RWPE2 (cell line): ENCODE measurements around the gene ZNF804A.
"Not testable (repeated sequence)": the region's sequence is repeated elsewhere in the genome, so short reads cannot be mapped to it uniquely, and the experiment has no call there.

Experiments used
- ATAC-seq: fragments of 200-7000 bp; cut with Tn5 transposase; 3 replicates; pipeline ENCODE4 v1.9.1; 2021; ENCODE audit warnings: low read depth
- DNase-seq: peaks from one replicate; pipeline ENCODE4 v3.0.0-alpha.2; 2020; ENCODE audit warnings: low spot score
- H3K27ac ChIP-seq: fragments of 450-650 bp; 2 replicates; pipeline ENCODE4 v1.5.1; 2017; ENCODE audit warnings: mild to moderate bottlenecking; ENCODE audit not compliant: poor library complexity, severe bottlenecking
- H3K27me3 ChIP-seq: fragments of 250-450 bp; sonication (Bioruptor Pico); 2 replicates; pipeline ENCODE4 v1.5.1; 2021; ENCODE audit warnings: mild to moderate bottlenecking, moderate library complexity; ENCODE audit not compliant: insufficient read depth, poor library complexity, severe bottlenecking
- H3K36me3 ChIP-seq: fragments of 250-450 bp; sonication (Bioruptor Pico); 2 replicates; pipeline ENCODE4 v1.5.1; 2020; ENCODE audit warnings: low read depth, mild to moderate bottlenecking, moderate library complexity
- H3K4me1 ChIP-seq: fragments of 250-450 bp; sonication (Bioruptor Pico); 2 replicates; pipeline ENCODE4 v1.5.1; 2021; ENCODE audit warnings: mild to moderate bottlenecking, moderate library complexity; ENCODE audit not compliant: insufficient read depth, poor library complexity, severe bottlenecking
- H3K4me3 ChIP-seq: fragments of 250-450 bp; sonication (Bioruptor Pico); 2 replicates; pipeline ENCODE4 v1.5.1; 2021; ENCODE audit warnings: mild to moderate bottlenecking, moderate library complexity; ENCODE audit not compliant: severe bottlenecking
- H3K9me3 ChIP-seq: fragments of 250-450 bp; sonication (Bioruptor Pico); 2 replicates; pipeline ENCODE4 v1.5.1; 2021; ENCODE audit warnings: mild to moderate bottlenecking, moderate library complexity; ENCODE audit not compliant: severe bottlenecking
- TF ChIP-seq, protein P1 (sequence below): fragments of 450-650 bp; IDR thresholded peaks from one replicate; pipeline ENCODE4 v1.5.1; 2017; ENCODE audit warnings: mild to moderate bottlenecking, moderate library complexity; ENCODE audit not compliant: poor library complexity, severe bottlenecking

The ZNF804A gene

DNA sequence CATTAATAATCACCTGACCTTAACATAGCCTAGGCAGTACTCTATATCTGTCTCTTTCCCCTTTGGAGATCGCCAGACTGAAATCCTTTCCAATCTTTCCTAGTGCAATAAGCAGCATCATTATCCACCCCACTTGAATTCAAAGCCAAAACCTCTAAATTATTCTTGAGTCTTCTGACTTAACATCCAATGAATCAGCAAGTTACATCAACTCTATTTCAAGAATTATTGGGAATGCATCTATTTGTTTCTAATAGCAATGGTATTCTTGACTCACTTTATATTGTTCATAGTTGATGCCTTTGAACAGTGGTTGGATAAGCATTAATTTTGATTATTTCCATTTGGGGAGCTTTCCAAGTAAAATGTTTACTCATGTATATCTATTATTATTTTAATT, 144.8 kb downstream of the ZNF804A start:
- Histone ChIP-seq H3K27ac (no peak overlapping the region), H3K36me3 (no peaks in the 10 kb centered on the region), H3K4me1 (no peaks in the 10 kb centered on the region), H3K27me3 (no peaks in the 10 kb centered on the region), H3K9me3 (no peaks in the 10 kb centered on the region), H3K4me3 (no peak overlapping the region)
- DNase-seq (no peak), ATAC-seq (no peak)
- TF ChIP-seq, protein P1, sequence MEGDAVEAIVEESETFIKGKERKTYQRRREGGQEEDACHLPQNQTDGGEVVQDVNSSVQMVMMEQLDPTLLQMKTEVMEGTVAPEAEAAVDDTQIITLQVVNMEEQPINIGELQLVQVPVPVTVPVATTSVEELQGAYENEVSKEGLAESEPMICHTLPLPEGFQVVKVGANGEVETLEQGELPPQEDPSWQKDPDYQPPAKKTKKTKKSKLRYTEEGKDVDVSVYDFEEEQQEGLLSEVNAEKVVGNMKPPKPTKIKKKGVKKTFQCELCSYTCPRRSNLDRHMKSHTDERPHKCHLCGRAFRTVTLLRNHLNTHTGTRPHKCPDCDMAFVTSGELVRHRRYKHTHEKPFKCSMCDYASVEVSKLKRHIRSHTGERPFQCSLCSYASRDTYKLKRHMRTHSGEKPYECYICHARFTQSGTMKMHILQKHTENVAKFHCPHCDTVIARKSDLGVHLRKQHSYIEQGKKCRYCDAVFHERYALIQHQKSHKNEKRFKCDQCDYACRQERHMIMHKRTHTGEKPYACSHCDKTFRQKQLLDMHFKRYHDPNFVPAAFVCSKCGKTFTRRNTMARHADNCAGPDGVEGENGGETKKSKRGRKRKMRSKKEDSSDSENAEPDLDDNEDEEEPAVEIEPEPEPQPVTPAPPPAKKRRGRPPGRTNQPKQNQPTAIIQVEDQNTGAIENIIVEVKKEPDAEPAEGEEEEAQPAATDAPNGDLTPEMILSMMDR = no peak

DNA sequence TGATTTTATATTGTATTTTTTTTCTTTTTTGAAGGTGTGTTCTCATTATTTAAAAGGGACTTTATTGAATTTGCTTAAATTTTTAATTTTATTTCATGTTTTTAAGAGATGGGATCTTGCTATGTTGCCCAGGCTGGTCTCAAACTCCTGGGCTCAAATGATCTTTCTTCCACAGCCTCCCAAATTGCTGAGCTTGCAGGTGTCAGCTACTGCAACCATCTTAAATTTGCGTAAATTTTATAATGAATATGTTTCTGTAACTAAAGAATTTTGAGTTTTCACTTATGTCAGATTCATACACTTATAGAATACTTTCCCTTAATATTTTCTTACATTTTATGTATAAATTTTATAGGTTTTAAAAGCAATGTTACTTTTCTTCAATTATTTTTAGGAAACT, 157.8 kb downstream of the ZNF804A start:
- H3K36me3 ChIP-seq = no peaks in the 10 kb centered on the region
- no peak for ATAC-seq
- no peak overlapping the region for H3K4me3 ChIP-seq
- DNase-seq = no peak
- H3K27me3 ChIP-seq = no peaks in the 10 kb centered on the region
- no peaks in the 10 kb centered on the region for H3K4me1 ChIP-seq
- no peaks in the 10 kb centered on the region for H3K9me3 ChIP-seq
- no peak overlapping the region for H3K27ac ChIP-seq
- TF ChIP-seq, protein P1 = no peak

DNA sequence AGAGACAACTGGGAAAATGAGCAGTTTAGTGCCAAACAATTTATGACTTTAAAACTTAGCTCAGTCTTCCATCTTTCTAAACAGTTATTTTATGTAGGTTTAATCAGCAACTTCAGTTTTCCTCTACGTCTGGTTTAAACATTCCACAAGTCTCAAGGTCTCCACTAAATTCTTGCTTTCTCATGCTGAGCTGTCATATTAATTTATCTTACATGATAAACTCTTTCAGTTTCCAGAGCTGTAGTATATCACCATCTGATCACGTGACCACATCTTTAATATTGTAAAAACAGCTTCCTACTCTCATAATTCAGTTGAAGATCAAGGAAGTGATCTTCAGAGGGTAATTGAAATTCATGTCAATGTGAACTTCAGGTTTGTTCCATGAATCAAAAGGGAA, 158.6 kb downstream of the ZNF804A start:
- no peak for DNase-seq
- no peak for ATAC-seq
- Histone ChIP-seq H3K27ac (no peak overlapping the region), H3K27me3 (no peaks in the 10 kb centered on the region), H3K9me3 (no peaks in the 10 kb centered on the region), H3K4me3 (no peak overlapping the region), H3K36me3 (no peaks in the 10 kb centered on the region), H3K4me1 (no peaks in the 10 kb centered on the region)
- TF ChIP-seq, protein P1 = no peak

DNA sequence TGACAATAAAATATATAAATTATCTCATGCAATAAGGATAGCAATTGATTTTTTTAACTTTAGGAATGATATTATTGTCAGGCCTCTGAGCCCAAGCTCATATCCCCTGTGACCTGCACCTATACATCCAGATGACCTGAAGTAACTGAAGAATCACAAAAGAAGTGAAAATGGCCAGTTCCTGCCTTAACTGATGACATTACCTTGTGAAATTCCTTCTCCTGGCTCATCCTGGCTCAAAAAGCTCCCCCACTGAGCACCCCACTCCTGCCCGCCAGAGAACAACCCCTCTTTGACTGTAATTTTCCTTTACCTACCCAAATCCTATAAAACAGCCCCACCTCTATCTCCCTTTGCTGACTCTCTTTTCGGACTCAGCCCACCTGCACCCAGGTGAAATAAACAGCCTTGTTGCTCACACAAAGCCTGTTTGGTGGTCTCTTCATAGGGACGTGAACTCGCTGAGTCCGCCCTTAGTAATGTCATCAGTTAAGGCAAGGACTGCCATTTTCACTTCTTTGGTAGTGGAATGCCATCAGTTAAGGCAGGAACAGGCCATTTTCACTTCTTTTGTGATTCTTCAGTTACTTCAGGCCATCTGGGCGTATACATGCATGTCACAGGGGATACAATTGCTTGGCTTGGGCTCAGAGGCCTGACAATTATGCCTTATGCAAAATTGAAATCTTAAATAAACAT, 161.4 kb downstream of the ZNF804A start:
- H3K27me3 ChIP-seq, H3K4me1 ChIP-seq, DNase-seq, H3K9me3 ChIP-seq, H3K4me3 ChIP-seq, H3K36me3 ChIP-seq, ATAC-seq, H3K27ac ChIP-seq: not testable (repeated sequence)

DNA sequence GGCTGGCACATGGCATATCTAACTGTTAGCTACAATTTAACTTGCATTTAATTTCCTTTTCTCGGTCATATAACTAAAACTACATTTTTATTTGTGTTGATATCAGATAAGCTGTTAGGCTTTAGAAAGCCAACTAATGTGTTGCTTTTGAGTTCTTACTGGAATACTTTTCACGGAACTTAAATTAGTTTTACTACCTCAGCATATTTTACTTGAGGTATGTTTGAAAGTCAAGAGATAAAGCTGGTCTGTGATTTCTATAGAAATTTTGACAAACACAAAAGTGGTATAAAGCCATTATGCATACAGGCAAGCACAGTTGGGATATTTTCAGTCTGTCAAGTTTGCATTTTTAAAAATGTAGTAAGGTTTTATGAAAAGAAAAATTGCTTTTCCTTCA, 162.6 kb downstream of the ZNF804A start:
- no peaks in the 10 kb centered on the region for H3K4me1 ChIP-seq
- DNase-seq (no peak), ATAC-seq (no peak)
- no peak overlapping the region for H3K4me3 ChIP-seq
- H3K9me3 ChIP-seq = no peaks in the 10 kb centered on the region
- TF ChIP-seq, protein P1 = no peak
- H3K27me3 ChIP-seq = no peaks in the 10 kb centered on the region
- no peak overlapping the region for H3K27ac ChIP-seq
- no peaks in the 10 kb centered on the region for H3K36me3 ChIP-seq
